HS-5 (cell line): ENCODE data around the gene CRYGS.

Experiments used
- DNase-seq: peaks from one replicate; pipeline ENCODE4 v3.0.0-alpha.2; 2012; ENCODE audit warnings: low read depth

The CRYGS gene

GRCh38 chr3:186493525-186494255 lies 50.5 kb downstream of the CRYGS start:
- DNase-seq = no peak

- DNase-seq = no peak
These were observed 51.7 kb downstream of the CRYGS start for GRCh38 chr3:186492385-186492984.

- DNase-seq = no peak
These were observed 54.7 kb downstream of the CRYGS start for GRCh38 chr3:186489507-186489906.
